Neural cell (in vitro differentiated cells): ENCODE results near the gene MT1X. TPM values are rescaled to one million over a fixed set of nuclear protein-coding genes. Genes with fewer than 3 reads are reported as not detected.

Experiments
- H2AFZ ChIP-seq: fragments of 200-600, 300-800 bp; sonication (generic), shearing (Covaris generic); 2 replicates; pipeline ENCODE4 v1.6.0; 2014; ENCODE audit warnings: low read depth, mild to moderate bottlenecking, antibody characterized with exemption, low read length, moderate library complexity
- H3F3A ChIP-seq: fragments of 200-600 bp; shearing (Covaris generic); 2 replicates; pipeline ENCODE4 v1.6.1; 2016; ENCODE audit warnings: mild to moderate bottlenecking, moderate library complexity, mixed read lengths, antibody characterized with exemption, low read length; ENCODE audit not compliant: insufficient read depth, poor library complexity, severe bottlenecking
- H3K27ac ChIP-seq: fragments of 200-600, 300-800 bp; sonication (generic), shearing (Covaris generic); 2 replicates; pipeline ENCODE4 v1.5.1; 2014; ENCODE audit warnings: mild to moderate bottlenecking, low read length, moderate library complexity
- H3K27me3 ChIP-seq: fragments of 300-800, 200-600 bp; sonication (generic), shearing (Covaris generic); 2 replicates; pipeline ENCODE4 v1.6.0; 2014; ENCODE audit warnings: mild to moderate bottlenecking, low read depth, low read length, moderate library complexity; ENCODE audit not compliant: insufficient read depth
- H3K36me3 ChIP-seq: fragments of 300-800, 200-600 bp; sonication (generic), shearing (Covaris generic); 2 replicates; pipeline ENCODE4 v1.5.1; 2014; ENCODE audit warnings: mild to moderate bottlenecking, antibody characterized with exemption, low read length, moderate library complexity; ENCODE audit not compliant: insufficient read depth
- H3K4me2 ChIP-seq: fragments of 300-800, 200-600 bp; sonication (generic), shearing (Covaris generic); 2 replicates; pipeline ENCODE4 v1.6.0; 2014; ENCODE audit warnings: mild to moderate bottlenecking, low read length
- H3K4me3 ChIP-seq: fragments of 300-800, 200-600 bp; sonication (generic), shearing (Covaris generic); 2 replicates; pipeline ENCODE4 v1.5.1; 2014; ENCODE audit warnings: mild to moderate bottlenecking, low read length, moderate library complexity
- H3K79me2 ChIP-seq: fragments of 200-600 bp; shearing (Covaris generic); replicated peaks from 2 replicates; pipeline ENCODE4 v1.6.0; 2014; ENCODE audit warnings: mild to moderate bottlenecking, low read length, moderate library complexity; ENCODE audit not compliant: insufficient read depth
- H3K9ac ChIP-seq: fragments of 300-800, 200-600 bp; sonication (generic), shearing (Covaris generic); 2 replicates; pipeline ENCODE4 v1.6.1; 2016; ENCODE audit warnings: mild to moderate bottlenecking, low read length, mixed read lengths
- H3K9me2 ChIP-seq: fragments of 200-600 bp; shearing (Covaris generic); 2 replicates; pipeline ENCODE4 v1.6.1; 2016; ENCODE audit warnings: mild to moderate bottlenecking, low read length, mixed read lengths; ENCODE audit not compliant: insufficient read depth
- H3K9me3 ChIP-seq: fragments of 200-600, 300-800 bp; sonication (generic), shearing (Covaris generic); 2 replicates; pipeline ENCODE4 v1.6.1; 2016; ENCODE audit warnings: mild to moderate bottlenecking, mixed run types, low read length, moderate library complexity, mixed read lengths
- H4K20me1 ChIP-seq: fragments of 200-600 bp; shearing (Covaris generic); 2 replicates; pipeline ENCODE4 v1.6.1; 2016; ENCODE audit warnings: mild to moderate bottlenecking, mixed run types; ENCODE audit not compliant: insufficient read depth
- CTCF ChIP-seq: fragments of 450-650 bp; IDR thresholded peaks from 2 replicates; pipeline ENCODE4 v1.5.1; 2014; ENCODE audit warnings: antibody characterized with exemption, mild to moderate bottlenecking, moderate library complexity; ENCODE audit not compliant: poor library complexity, severe bottlenecking
- EP300 ChIP-seq: fragments of 450-650 bp; conservative IDR thresholded peaks from 2 replicates; pipeline ENCODE4 v1.6.1; 2014; ENCODE audit warnings: antibody characterized with exemption, mild to moderate bottlenecking, moderate library complexity; ENCODE audit not compliant: poor library complexity, severe bottlenecking
- EZH2 ChIP-seq: fragments of 200-600, 300-800 bp; shearing (Covaris generic), sonication (generic); IDR thresholded peaks from 2 replicates; pipeline ENCODE4 v1.6.1; 2014; ENCODE audit warnings: antibody characterized with exemption, low read length, borderline replicate concordance, mild to moderate bottlenecking; ENCODE audit not compliant: insufficient read depth, poor library complexity, severe bottlenecking
- MXI1 ChIP-seq: fragments of 450-650 bp; conservative IDR thresholded peaks from 2 replicates; pipeline ENCODE4 v1.6.1; 2014; ENCODE audit warnings: antibody characterized with exemption, mild to moderate bottlenecking; ENCODE audit not compliant: poor library complexity, severe bottlenecking
- POLR2AphosphoS5 ChIP-seq: IDR thresholded peaks from 2 replicates; pipeline ENCODE4 v1.6.1; 2012
- RAD21 ChIP-seq: fragments of 450-650 bp; conservative IDR thresholded peaks from 2 replicates; pipeline ENCODE4 v1.6.1; 2014; ENCODE audit warnings: antibody characterized with exemption, mild to moderate bottlenecking, moderate library complexity
- SMC3 ChIP-seq: fragments of 450-650 bp; conservative IDR thresholded peaks from 2 replicates; pipeline ENCODE4 v1.6.1; 2014; ENCODE audit warnings: antibody characterized with exemption, mild to moderate bottlenecking, moderate library complexity; ENCODE audit not compliant: poor library complexity
- TAF1 ChIP-seq: IDR thresholded peaks from 2 replicates; pipeline ENCODE4 v1.6.1; 2012; ENCODE audit warnings: low read depth
- polyA plus RNA-seq: library from polyadenylated mRNA; depleted of rRNA; stranded (reverse); fragments of >200 nt; gene quantifications from 2 replicates; pipeline ENCODE4 v1.2.3, GENCODE V29; 2014
- TF ChIP-seq, protein P1 (sequence below): IDR thresholded peaks from 2 replicates; pipeline ENCODE4 v1.6.1; 2012; ENCODE audit warnings: borderline replicate concordance

The MT1X gene
- polyA plus RNA-seq, 1 donor from 2014 or later, result 8.1 TPM

DNA sequence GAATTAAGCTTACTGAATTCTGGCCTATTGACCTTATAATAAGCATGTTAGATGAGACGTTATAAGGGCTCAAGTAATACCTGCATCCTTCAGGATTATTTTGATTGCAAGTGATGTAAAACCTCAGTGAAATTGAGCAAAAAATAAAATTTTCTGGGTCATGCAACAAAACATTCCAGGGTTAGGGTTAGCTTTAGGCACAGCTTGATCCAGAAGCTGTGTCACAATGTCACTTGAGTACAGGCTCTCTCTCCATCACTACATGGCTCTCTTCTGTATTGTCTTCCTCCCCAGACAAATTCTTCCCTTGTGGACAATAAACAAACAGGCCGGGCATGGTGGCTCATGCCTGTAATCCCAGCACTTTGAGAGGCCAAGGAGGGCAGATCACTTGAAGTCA lies 44.0 kb downstream of the MT1X start:
- Histone ChIP-seq H2AFZ (no peak overlapping the region), H3K9me2 (no peaks in the 10 kb centered on the region), H3K27me3 (no peaks in the 10 kb centered on the region), H3K36me3 (no peaks in the 10 kb centered on the region), H3K27ac (no peak overlapping the region), H3K4me3 (no peak overlapping the region), H3K79me2 (peaks cover 11% of the 10 kb centered on the region), H3K9me3 (peaks cover 5% of the 10 kb centered on the region), H3F3A (no peaks in the 10 kb centered on the region), H3K4me2 (no peak overlapping the region), H3K9ac (no peak overlapping the region), H4K20me1 (no peaks in the 10 kb centered on the region)
- TF ChIP-seq TAF1 (no peak), SMC3 (no peak), POLR2AphosphoS5 (no peak), EZH2 (no peak), EP300 (no peak), CTCF (no peak), RAD21 (no peak), MXI1 (no peak)
- TF ChIP-seq, protein P1, sequence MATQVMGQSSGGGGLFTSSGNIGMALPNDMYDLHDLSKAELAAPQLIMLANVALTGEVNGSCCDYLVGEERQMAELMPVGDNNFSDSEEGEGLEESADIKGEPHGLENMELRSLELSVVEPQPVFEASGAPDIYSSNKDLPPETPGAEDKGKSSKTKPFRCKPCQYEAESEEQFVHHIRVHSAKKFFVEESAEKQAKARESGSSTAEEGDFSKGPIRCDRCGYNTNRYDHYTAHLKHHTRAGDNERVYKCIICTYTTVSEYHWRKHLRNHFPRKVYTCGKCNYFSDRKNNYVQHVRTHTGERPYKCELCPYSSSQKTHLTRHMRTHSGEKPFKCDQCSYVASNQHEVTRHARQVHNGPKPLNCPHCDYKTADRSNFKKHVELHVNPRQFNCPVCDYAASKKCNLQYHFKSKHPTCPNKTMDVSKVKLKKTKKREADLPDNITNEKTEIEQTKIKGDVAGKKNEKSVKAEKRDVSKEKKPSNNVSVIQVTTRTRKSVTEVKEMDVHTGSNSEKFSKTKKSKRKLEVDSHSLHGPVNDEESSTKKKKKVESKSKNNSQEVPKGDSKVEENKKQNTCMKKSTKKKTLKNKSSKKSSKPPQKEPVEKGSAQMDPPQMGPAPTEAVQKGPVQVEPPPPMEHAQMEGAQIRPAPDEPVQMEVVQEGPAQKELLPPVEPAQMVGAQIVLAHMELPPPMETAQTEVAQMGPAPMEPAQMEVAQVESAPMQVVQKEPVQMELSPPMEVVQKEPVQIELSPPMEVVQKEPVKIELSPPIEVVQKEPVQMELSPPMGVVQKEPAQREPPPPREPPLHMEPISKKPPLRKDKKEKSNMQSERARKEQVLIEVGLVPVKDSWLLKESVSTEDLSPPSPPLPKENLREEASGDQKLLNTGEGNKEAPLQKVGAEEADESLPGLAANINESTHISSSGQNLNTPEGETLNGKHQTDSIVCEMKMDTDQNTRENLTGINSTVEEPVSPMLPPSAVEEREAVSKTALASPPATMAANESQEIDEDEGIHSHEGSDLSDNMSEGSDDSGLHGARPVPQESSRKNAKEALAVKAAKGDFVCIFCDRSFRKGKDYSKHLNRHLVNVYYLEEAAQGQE, result no peak

DNA sequence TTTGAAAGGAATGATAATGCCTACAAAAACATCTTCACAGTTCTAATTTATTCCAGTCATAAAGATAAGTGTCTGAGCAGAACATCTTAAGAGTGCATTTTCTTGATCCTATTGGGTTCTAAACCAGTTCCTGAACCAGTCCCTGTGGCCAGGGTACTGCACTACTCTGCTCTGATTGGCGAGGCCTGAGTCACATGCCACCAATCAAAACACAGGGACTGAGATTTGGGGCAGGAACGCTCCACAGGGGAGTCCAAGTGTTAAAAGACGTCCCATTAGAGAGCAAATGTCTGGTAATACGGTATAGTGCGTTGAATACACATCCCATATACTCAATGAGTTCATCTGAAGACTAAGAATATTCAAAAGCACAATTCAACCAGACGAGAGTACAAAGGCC lies 44.7 kb downstream of the MT1X start:
- no peak overlapping the region for H3K4me3 ChIP-seq
- H3K36me3 ChIP-seq, result no peaks in the 10 kb centered on the region
- H4K20me1 ChIP-seq, result no peaks in the 10 kb centered on the region
- no peak overlapping the region for H3K27ac ChIP-seq
- TF ChIP-seq, protein P1, result no peak
- no peak for TF ChIP-seq POLR2AphosphoS5
- TF ChIP-seq SMC3, result no peak
- no peak for TF ChIP-seq EP300
- no peak for TF ChIP-seq EZH2
- TF ChIP-seq TAF1, result no peak
- no peak for TF ChIP-seq RAD21
- TF ChIP-seq CTCF, result no peak
- TF ChIP-seq MXI1, result no peak
- no peak overlapping the region for H2AFZ ChIP-seq
- H3K9me3 ChIP-seq, result peaks cover 5% of the 10 kb centered on the region
- no peak overlapping the region for H3K4me2 ChIP-seq
- H3K27me3 ChIP-seq, result no peaks in the 10 kb centered on the region
- H3K9me2 ChIP-seq, result no peaks in the 10 kb centered on the region
- H3K9ac ChIP-seq, result no peak overlapping the region
- H3K79me2 ChIP-seq, result peaks cover 17% of the 10 kb centered on the region
- H3F3A ChIP-seq, result no peaks in the 10 kb centered on the region
